SK-N-SH (cell line): ENCODE results near the gene DSC3. TPM values are rescaled to one million over a fixed set of nuclear protein-coding genes. Genes with fewer than 3 reads are reported as not detected.

Experiments used
- CTCF ChIA-PET: fragments of 300-600, 350-600 bp; formaldehyde crosslinking; extraction: SDS; loops from one replicate; lab custom pipeline; 2021; lab: Yijun Ruan, JAX
- POLR2A ChIA-PET: fragments of 350-600 bp; sonication (Branson Sonifier 250); formaldehyde crosslinking; extraction: SDS; loops from one replicate; lab custom pipeline; 2020; ENCODE audit warnings: antibody characterized with exemption, inconsistent platforms; lab: Yijun Ruan, JAX
- DNase-seq: peaks from one replicate; pipeline ENCODE4 v3.0.0; 2012
- H2AFZ ChIP-seq: fragments of 200-600 bp; sonication (generic); 2 replicates; pipeline ENCODE4 v1.8.1; 2016; ENCODE audit warnings: antibody characterized with exemption, mild to moderate bottlenecking, low read depth
- H3F3A ChIP-seq: fragments of 200-600 bp; sonication (generic); replicated peaks from 2 replicates; pipeline ENCODE3; 2016; ENCODE audit warnings: antibody characterized with exemption, mild to moderate bottlenecking; ENCODE audit not compliant: insufficient read depth
- H3K27ac ChIP-seq, 2 experiments: fragments of 200-500 bp in 1 of 2; fragments of 200-600 bp in 1 of 2; sonication (Bioruptor generic) in 1 of 2; sonication (generic), shearing (Covaris generic) in 1 of 2; 2 replicates each; pipeline versions ENCODE4 v1.5.1 to v1.6.1; 2014 to 2016; ENCODE audit warnings: low read depth in 2 of 2, inconsistent platforms in 1 of 2, low read length in 1 of 2, mild to moderate bottlenecking in 1 of 2, mixed read lengths in 1 of 2
- H3K27me3 ChIP-seq: fragments of 200-600 bp; sonication (generic), shearing (Covaris generic); 2 replicates; pipeline ENCODE4 v1.6.1; 2016; ENCODE audit warnings: mixed run types; ENCODE audit not compliant: insufficient read depth
- H3K36me3 ChIP-seq, 2 experiments: fragments of 200-500 bp in 1 of 2; fragments of 200-600 bp in 1 of 2; sonication (Bioruptor generic) in 1 of 2; sonication (generic) in 1 of 2; replicated peaks in 1 of 2; 2 replicates each; pipeline versions ENCODE3 to v1.5.1; 2014 to 2016; ENCODE audit warnings: low read length in 1 of 2, mild to moderate bottlenecking in 1 of 2; ENCODE audit not compliant: insufficient read depth in 2 of 2, control insufficient read depth in 1 of 2
- H3K4me1 ChIP-seq, 2 experiments: fragments of 200-500 bp in 1 of 2; fragments of 200-600 bp in 1 of 2; sonication (Bioruptor generic) in 1 of 2; sonication (generic), shearing (Covaris generic) in 1 of 2; 2 replicates each; pipeline versions ENCODE4 v1.5.1 to v1.6.1; 2014 to 2016; ENCODE audit warnings: low read depth in 1 of 2, low read length in 1 of 2, mixed run types in 1 of 2; ENCODE audit not compliant: insufficient read depth in 2 of 2, control insufficient read depth in 1 of 2
- H3K4me2 ChIP-seq: fragments of 200-600 bp; sonication (generic), shearing (Covaris generic); 2 replicates; pipeline ENCODE4 v1.6.1; 2017; ENCODE audit warnings: mixed run types
- H3K4me3 ChIP-seq, 2 experiments: fragments of 200-500 bp in 1 of 2; fragments of 200-600 bp in 1 of 2; sonication (Bioruptor generic) in 1 of 2; sonication (generic), shearing (Covaris generic) in 1 of 2; 2 replicates each; pipeline versions ENCODE4 v1.5.1 to v1.8.1; 2014 to 2016; ENCODE audit warnings: low read depth in 2 of 2, inconsistent platforms in 1 of 2, low read length in 1 of 2, mild to moderate bottlenecking in 1 of 2, mixed read lengths in 1 of 2, moderate library complexity in 1 of 2
- H3K79me2 ChIP-seq: fragments of 200-600 bp; sonication (generic); 2 replicates; pipeline ENCODE4 v1.8.1; 2017; ENCODE audit warnings: mild to moderate bottlenecking; ENCODE audit not compliant: insufficient read depth
- H3K9ac ChIP-seq: fragments of 200-600 bp; sonication (generic); 2 replicates; pipeline ENCODE4 v1.6.1; 2017; ENCODE audit warnings: mixed run types
- H3K9me2 ChIP-seq: fragments of 200-600 bp; sonication (generic); 2 replicates; pipeline ENCODE4 v1.6.1; 2017; ENCODE audit warnings: mixed run types
- H3K9me3 ChIP-seq: fragments of 200-600 bp; sonication (generic); 2 replicates; pipeline ENCODE4 v1.6.1; 2017; ENCODE audit warnings: mixed run types, mild to moderate bottlenecking, moderate library complexity
- H4K20me1 ChIP-seq: fragments of 200-600 bp; sonication (generic); 2 replicates; pipeline ENCODE4 v1.6.1; 2017; ENCODE audit warnings: mild to moderate bottlenecking, mixed run types; ENCODE audit not compliant: insufficient read depth
- EP300 ChIP-seq, 2 experiments: IDR thresholded peaks; 2 replicates each; pipeline versions ENCODE4 v1.4.0 to v1.6.1; 2012; ENCODE audit warnings: borderline replicate concordance in 1 of 2, low read depth in 1 of 2, low read length in 1 of 2
- EZH2phosphoT487 ChIP-seq: fragments of 200-600 bp; sonication (generic); IDR thresholded peaks from 2 replicates; pipeline ENCODE4 v1.6.1; 2017; ENCODE audit warnings: low read depth, mixed run types, mild to moderate bottlenecking, antibody characterized with exemption, moderate library complexity, borderline replicate concordance
- FOSL2 ChIP-seq: IDR thresholded peaks from 2 replicates; pipeline ENCODE4 v1.4.0; 2012; ENCODE audit warnings: low read depth, mild to moderate bottlenecking, moderate library complexity, borderline replicate concordance
- GABPA ChIP-seq: IDR thresholded peaks from 2 replicates; pipeline ENCODE4 v1.4.0; 2012; ENCODE audit warnings: low read depth, mild to moderate bottlenecking
- GATA2 ChIP-seq: sonication (generic); formaldehyde crosslinking; IDR thresholded peaks from 2 replicates; pipeline ENCODE4 v1.5.0; 2020; ENCODE audit warnings: mild to moderate bottlenecking, missing genetic modification reagents
- JUND ChIP-seq: IDR thresholded peaks from 2 replicates; pipeline ENCODE4 v1.4.0; 2012
- NFIC ChIP-seq: IDR thresholded peaks from 2 replicates; pipeline ENCODE4 v1.4.0; 2012; ENCODE audit warnings: borderline replicate concordance
- NRF1 ChIP-seq: IDR thresholded peaks from 2 replicates; pipeline ENCODE4 v1.6.1; 2012; ENCODE audit warnings: low read depth, mild to moderate bottlenecking, low read length
- RCOR1 ChIP-seq: fragments of 150-350 bp; IDR thresholded peaks from 2 replicates; pipeline ENCODE4 v1.6.1; 2017; ENCODE audit warnings: antibody characterized with exemption, low read length
- RFX5 ChIP-seq: IDR thresholded peaks from 2 replicates; pipeline ENCODE4 v1.6.1; 2012; ENCODE audit warnings: mild to moderate bottlenecking, improper control_type of control experiment, low read length
- WGBS: methylation state at CpG from one replicate; pipeline ENCODE4 v1.1.6; 2017; ENCODE audit warnings: low lambda C conversion rate; 5-methylcytosine and 5-hydroxymethylcytosine counted together
- polyA plus RNA-seq, 3 experiments: library from polyadenylated mRNA; depleted of rRNA; stranded (reverse); fragments of >200 nt; gene quantifications; 2 replicates each; pipeline ENCODE4 v1.2.3, GENCODE V29; 2012
- TF ChIP-seq, protein P1 (sequence below): IDR thresholded peaks from 2 replicates; pipeline ENCODE4 v1.4.0; 2012; ENCODE audit warnings: low read depth, borderline replicate concordance
- TF ChIP-seq, protein P2 (sequence below): IDR thresholded peaks from 2 replicates; pipeline ENCODE4 v1.4.0; 2012; ENCODE audit warnings: low read depth
- TF ChIP-seq, protein P3 (sequence below): fragments of 150-350 bp; IDR thresholded peaks from 2 replicates; pipeline ENCODE4 v1.6.1; 2017; ENCODE audit warnings: antibody characterized with exemption, low read length, low read depth, borderline replicate concordance
- TF ChIP-seq, protein P4 (sequence below): IDR thresholded peaks from 2 replicates; pipeline ENCODE4 v1.4.0; 2012; ENCODE audit warnings: low read depth, borderline replicate concordance
- TF ChIP-seq, protein P5 (sequence below): IDR thresholded peaks from 2 replicates; pipeline ENCODE4 v1.6.1; 2012; ENCODE audit warnings: mild to moderate bottlenecking, low read depth, low read length, moderate library complexity
- TF ChIP-seq, protein P6 (sequence below): fragments of 200-600 bp; sonication (generic); IDR thresholded peaks from 2 replicates; pipeline ENCODE4 v1.6.1; 2017; ENCODE audit warnings: antibody characterized with exemption, mild to moderate bottlenecking, moderate library complexity

Gene DSC3
- polyA plus RNA-seq, 1 of the 3 experiments (the other 2 are of a cell fraction): not detected

DNA sequence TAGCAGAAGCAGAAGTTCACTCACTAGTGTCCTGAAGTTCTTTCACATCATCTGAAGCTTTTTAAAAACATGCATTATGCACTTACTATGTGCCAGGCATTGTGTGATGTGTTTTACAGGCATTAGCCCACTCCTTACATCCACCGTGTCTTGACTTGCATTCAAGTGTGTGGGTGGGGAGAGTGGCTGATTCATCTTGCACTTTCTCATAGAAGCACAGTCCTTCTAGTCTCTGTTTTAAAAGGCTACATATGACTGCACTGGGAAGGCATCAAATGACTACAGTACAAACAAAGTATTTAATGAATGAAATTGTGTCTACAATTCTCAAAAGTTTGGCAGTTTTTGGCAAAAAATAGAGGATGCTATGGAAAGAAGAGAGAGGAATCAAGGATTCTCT lies 21.6 kb upstream of the DSC3 start:
- CTCF ChIA-PET: no interaction called here
- POLR2A ChIA-PET: no interaction called here
- Histone ChIP-seq H3K4me3 (no peak overlapping the region), H3K4me1 (no peaks in the 10 kb centered on the region), H4K20me1 (no peaks in the 10 kb centered on the region), H3K9me3 (no peaks in the 10 kb centered on the region), H3K4me2 (no peak overlapping the region), H3K79me2 (no peaks in the 10 kb centered on the region), H2AFZ (no peak overlapping the region), H3F3A (no peaks in the 10 kb centered on the region), H3K27me3 (no peaks in the 10 kb centered on the region), H3K9me2 (no peaks in the 10 kb centered on the region), H3K27ac (no peak overlapping the region), H3K9ac (no peak overlapping the region), H3K36me3 (no peaks in the 10 kb centered on the region)
- WGBS: 0% methylated on average over 1 of the region's 1 CpG
- TF ChIP-seq EZH2phosphoT487: no peak
- TF ChIP-seq, protein P1, sequence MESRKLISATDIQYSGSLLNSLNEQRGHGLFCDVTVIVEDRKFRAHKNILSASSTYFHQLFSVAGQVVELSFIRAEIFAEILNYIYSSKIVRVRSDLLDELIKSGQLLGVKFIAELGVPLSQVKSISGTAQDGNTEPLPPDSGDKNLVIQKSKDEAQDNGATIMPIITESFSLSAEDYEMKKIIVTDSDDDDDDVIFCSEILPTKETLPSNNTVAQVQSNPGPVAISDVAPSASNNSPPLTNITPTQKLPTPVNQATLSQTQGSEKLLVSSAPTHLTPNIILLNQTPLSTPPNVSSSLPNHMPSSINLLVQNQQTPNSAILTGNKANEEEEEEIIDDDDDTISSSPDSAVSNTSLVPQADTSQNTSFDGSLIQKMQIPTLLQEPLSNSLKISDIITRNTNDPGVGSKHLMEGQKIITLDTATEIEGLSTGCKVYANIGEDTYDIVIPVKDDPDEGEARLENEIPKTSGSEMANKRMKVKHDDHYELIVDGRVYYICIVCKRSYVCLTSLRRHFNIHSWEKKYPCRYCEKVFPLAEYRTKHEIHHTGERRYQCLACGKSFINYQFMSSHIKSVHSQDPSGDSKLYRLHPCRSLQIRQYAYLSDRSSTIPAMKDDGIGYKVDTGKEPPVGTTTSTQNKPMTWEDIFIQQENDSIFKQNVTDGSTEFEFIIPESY: no peak
- no peak for TF ChIP-seq RFX5
- TF ChIP-seq EP300 (IDR thresholded peaks at IDR 0.05; ENCODE audit: borderline replicate concordance in 1 of 2, low read depth in 1 of 2, low read length in 1 of 2): no peak
- no peak for TF ChIP-seq JUND
- TF ChIP-seq, protein P2, sequence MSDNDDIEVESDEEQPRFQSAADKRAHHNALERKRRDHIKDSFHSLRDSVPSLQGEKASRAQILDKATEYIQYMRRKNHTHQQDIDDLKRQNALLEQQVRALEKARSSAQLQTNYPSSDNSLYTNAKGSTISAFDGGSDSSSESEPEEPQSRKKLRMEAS: no peak
- no peak for TF ChIP-seq FOSL2
- no peak for TF ChIP-seq NRF1
- no peak for TF ChIP-seq RCOR1
- TF ChIP-seq GABPA: no peak
- no peak for TF ChIP-seq NFIC
- TF ChIP-seq, protein P3, sequence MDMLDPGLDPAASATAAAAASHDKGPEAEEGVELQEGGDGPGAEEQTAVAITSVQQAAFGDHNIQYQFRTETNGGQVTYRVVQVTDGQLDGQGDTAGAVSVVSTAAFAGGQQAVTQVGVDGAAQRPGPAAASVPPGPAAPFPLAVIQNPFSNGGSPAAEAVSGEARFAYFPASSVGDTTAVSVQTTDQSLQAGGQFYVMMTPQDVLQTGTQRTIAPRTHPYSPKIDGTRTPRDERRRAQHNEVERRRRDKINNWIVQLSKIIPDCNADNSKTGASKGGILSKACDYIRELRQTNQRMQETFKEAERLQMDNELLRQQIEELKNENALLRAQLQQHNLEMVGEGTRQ: no peak
- no peak for TF ChIP-seq GATA2 (CRISPR knock-in tag)
- TF ChIP-seq, protein P4, sequence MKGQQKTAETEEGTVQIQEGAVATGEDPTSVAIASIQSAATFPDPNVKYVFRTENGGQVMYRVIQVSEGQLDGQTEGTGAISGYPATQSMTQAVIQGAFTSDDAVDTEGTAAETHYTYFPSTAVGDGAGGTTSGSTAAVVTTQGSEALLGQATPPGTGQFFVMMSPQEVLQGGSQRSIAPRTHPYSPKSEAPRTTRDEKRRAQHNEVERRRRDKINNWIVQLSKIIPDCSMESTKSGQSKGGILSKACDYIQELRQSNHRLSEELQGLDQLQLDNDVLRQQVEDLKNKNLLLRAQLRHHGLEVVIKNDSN: no peak
- TF ChIP-seq, protein P5, sequence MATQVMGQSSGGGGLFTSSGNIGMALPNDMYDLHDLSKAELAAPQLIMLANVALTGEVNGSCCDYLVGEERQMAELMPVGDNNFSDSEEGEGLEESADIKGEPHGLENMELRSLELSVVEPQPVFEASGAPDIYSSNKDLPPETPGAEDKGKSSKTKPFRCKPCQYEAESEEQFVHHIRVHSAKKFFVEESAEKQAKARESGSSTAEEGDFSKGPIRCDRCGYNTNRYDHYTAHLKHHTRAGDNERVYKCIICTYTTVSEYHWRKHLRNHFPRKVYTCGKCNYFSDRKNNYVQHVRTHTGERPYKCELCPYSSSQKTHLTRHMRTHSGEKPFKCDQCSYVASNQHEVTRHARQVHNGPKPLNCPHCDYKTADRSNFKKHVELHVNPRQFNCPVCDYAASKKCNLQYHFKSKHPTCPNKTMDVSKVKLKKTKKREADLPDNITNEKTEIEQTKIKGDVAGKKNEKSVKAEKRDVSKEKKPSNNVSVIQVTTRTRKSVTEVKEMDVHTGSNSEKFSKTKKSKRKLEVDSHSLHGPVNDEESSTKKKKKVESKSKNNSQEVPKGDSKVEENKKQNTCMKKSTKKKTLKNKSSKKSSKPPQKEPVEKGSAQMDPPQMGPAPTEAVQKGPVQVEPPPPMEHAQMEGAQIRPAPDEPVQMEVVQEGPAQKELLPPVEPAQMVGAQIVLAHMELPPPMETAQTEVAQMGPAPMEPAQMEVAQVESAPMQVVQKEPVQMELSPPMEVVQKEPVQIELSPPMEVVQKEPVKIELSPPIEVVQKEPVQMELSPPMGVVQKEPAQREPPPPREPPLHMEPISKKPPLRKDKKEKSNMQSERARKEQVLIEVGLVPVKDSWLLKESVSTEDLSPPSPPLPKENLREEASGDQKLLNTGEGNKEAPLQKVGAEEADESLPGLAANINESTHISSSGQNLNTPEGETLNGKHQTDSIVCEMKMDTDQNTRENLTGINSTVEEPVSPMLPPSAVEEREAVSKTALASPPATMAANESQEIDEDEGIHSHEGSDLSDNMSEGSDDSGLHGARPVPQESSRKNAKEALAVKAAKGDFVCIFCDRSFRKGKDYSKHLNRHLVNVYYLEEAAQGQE: no peak
- TF ChIP-seq, protein P6, sequence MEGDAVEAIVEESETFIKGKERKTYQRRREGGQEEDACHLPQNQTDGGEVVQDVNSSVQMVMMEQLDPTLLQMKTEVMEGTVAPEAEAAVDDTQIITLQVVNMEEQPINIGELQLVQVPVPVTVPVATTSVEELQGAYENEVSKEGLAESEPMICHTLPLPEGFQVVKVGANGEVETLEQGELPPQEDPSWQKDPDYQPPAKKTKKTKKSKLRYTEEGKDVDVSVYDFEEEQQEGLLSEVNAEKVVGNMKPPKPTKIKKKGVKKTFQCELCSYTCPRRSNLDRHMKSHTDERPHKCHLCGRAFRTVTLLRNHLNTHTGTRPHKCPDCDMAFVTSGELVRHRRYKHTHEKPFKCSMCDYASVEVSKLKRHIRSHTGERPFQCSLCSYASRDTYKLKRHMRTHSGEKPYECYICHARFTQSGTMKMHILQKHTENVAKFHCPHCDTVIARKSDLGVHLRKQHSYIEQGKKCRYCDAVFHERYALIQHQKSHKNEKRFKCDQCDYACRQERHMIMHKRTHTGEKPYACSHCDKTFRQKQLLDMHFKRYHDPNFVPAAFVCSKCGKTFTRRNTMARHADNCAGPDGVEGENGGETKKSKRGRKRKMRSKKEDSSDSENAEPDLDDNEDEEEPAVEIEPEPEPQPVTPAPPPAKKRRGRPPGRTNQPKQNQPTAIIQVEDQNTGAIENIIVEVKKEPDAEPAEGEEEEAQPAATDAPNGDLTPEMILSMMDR: no peak
- no peak for DNase-seq
